Bronchial epithelial cell (primary cell): ENCODE results near the gene CELSR1. TPM values are rescaled to one million over a fixed set of nuclear protein-coding genes. Genes with fewer than 3 reads are reported as not detected.

Source experiments
- DNase-seq: peaks from one replicate; pipeline ENCODE4 v3.0.0-alpha.2; 2010; ENCODE audit warnings: low read depth
- FAIRE-seq: peaks from 2 replicates; lab custom pipeline; 2011; peaks lifted over from hg19 to GRCh38; lab: Jason Lieb, UNC
- H3K27me3 ChIP-seq: 2 replicates; pipeline ENCODE4 v1.5.1; 2011; ENCODE audit warnings: low read length; ENCODE audit not compliant: control insufficient read depth, insufficient read depth
- H3K36me3 ChIP-seq: 2 replicates; pipeline ENCODE4 v1.5.1; 2011; ENCODE audit warnings: low read length; ENCODE audit not compliant: control insufficient read depth, insufficient read depth
- H3K4me3 ChIP-seq: 2 replicates; pipeline ENCODE4 v1.5.1; 2011; ENCODE audit warnings: mild to moderate bottlenecking, low read depth, low read length, control low read depth
- CTCF ChIP-seq: IDR thresholded peaks from 2 replicates; pipeline ENCODE4 v1.5.1; 2011; ENCODE audit warnings: mild to moderate bottlenecking, moderate library complexity, low read length, control low read depth, inconsistent platforms; ENCODE audit not compliant: insufficient read depth, severe bottlenecking
- total RNA-seq: library from RNA; depleted of rRNA; stranded (reverse); fragments of >200 nt; gene quantifications from 2 replicates; pipeline ENCODE4 v1.2.1, GENCODE V29; 2014

Gene CELSR1
- total RNA-seq, 1 donor from 2014 or later = 39.0 TPM

- DNase-seq (no peak), FAIRE-seq (no peak)
- Histone ChIP-seq H3K4me3 (no peak overlapping the region), H3K27me3 (no peaks in the 10 kb centered on the region), H3K36me3 (no peaks in the 10 kb centered on the region)
- TF ChIP-seq CTCF = no peak
These were observed 26.8 kb upstream of the CELSR1 start for GRCh38 chr22:46564084-46564714.

- H3K4me3 ChIP-seq = no peak overlapping the region
- peak; percentile 91 for TF ChIP-seq CTCF
- H3K36me3 ChIP-seq = no peaks in the 10 kb centered on the region
- DNase-seq = peak; percentile 27
- no peak for FAIRE-seq
- H3K27me3 ChIP-seq = no peaks in the 10 kb centered on the region
These were observed 26.1 kb upstream of the CELSR1 start for GRCh38 chr22:46563381-46564083.

DNA sequence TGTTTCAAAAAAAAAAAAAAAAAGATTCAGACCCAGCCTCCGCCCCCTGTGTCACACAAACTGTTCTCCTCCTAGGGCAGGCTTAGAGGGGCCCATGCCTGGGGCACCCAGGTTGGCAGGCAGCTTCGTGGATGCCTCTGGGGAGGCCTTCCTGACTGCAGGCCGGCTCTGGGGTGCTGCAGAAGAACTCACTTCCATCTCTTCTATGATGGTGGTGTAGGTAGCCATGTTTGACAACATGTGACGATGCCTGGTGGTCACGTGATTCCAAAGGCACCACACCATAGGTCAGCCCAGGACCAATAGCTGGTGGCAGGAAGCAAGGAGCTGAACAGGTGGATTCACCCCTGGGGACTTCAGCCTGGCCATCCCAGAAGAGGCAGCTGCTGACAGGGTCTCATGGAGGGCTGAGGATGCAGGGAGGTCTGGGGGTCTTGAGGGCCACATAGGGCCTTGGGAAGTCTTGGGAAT, 24.1 kb upstream of the CELSR1 start:
- no peak for DNase-seq
- Histone ChIP-seq H3K36me3 (no peaks in the 10 kb centered on the region), H3K4me3 (no peak overlapping the region), H3K27me3 (no peaks in the 10 kb centered on the region)
- no peak for FAIRE-seq
- TF ChIP-seq CTCF = no peak

- no peak overlapping the region for H3K4me3 ChIP-seq
These were observed 23.4 kb upstream of the CELSR1 start for GRCh38 chr22:46560696-46561295.

DNA sequence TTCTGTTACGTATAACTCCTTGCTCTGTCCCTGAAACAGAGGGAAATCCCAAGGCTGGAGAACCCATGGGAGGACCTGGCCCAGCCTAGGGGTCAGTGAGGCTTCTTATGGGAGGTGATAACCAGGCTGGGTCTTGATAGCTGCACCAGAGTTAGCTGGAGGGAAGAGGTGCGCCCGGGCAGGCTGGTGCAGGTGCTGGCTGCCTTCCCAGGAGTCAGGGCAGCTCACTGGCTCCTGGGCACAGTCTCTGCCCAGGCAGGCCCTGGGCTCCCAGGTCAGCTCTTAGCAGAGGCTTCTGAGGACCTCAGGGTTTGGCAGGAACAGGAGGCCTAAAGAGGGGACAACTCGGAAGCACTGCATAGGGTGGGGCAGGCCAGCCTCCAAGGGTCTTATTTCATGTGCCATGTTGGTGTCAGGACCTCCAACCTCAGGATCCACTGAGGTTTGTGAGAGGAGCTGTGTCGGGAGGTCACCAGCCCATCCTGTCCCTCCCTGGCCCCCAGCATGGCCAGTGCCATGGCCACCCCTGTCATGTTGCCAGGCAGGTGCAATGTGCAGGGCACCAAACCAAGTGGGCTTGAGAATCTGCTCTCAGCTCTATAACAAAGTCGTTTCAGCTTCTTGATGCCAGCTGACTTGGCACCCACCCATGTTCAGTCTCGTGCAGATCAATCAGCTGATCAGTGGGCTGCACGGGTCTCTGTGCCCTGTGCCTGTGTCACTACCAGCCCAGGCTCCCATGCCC, 20.5 kb upstream of the CELSR1 start:
- FAIRE-seq (peak; percentile 23), DNase-seq (peak; percentile 79)
- no peaks in the 10 kb centered on the region for H3K27me3 ChIP-seq

More at GRCh38 chr22:46560696-46561295, 23.4 kb upstream of the CELSR1 start:
- no peaks in the 10 kb centered on the region for H3K36me3 ChIP-seq
- DNase-seq (no peak), FAIRE-seq (no peak)
- no peak for TF ChIP-seq CTCF
- H3K27me3 ChIP-seq = no peaks in the 10 kb centered on the region

More for the DNA sequence above, 20.5 kb upstream of the CELSR1 start:
- no peak overlapping the region for H3K4me3 ChIP-seq
- no peak for TF ChIP-seq CTCF
- no peaks in the 10 kb centered on the region for H3K36me3 ChIP-seq
